HepG2 (cell line): ENCODE data around the gene HIVEP2. TPM values are rescaled to one million over a fixed set of nuclear protein-coding genes. Genes with fewer than 3 reads are reported as not detected.

Experiments used
- ATAC-seq: fragments of 200-7000 bp; cut with Tn5 transposase; 3 replicates; pipeline ENCODE4 v1.9.1; 2020; ENCODE audit warnings: mild to moderate bottlenecking, moderate library complexity
- BruUV-seq: library from RNA; stranded (reverse); fragments of 400-500 nt; replicated peaks from 2 replicates; lab custom pipeline; 2021; lab: Mats Ljungman, UMichigan
- CTCF ChIA-PET: fragments of 300-600 bp; formaldehyde crosslinking; extraction: SDS; loops from one replicate; lab custom pipeline; 2021; ENCODE audit warnings: low total read pairs, inconsistent platforms, low intra/inter-chr PET ratio; lab: Yijun Ruan, JAX
- POLR2A ChIA-PET: fragments of 350-600 bp; sonication (Branson Sonifier 250); formaldehyde crosslinking; loops from one replicate; lab custom pipeline; 2020; ENCODE audit warnings: antibody characterized with exemption, inconsistent platforms; lab: Yijun Ruan, JAX
- DNase-seq: peaks from one replicate; pipeline ENCODE4 v3.0.0-alpha.2; 2015; ENCODE audit warnings: low spot score
- FAIRE-seq: peaks from 3 replicates; lab custom pipeline; 2011; peaks lifted over from hg19 to GRCh38; lab: Jason Lieb, UNC
- H2AFZ ChIP-seq: one replicate; pipeline ENCODE4 v1.6.1; 2011; ENCODE audit warnings: low read length, inconsistent platforms
- H3K27ac ChIP-seq: fragments of 300-600 bp; 3 replicates; pipeline ENCODE4 v1.8.0; 2011; ENCODE audit warnings: mixed run types, mild to moderate bottlenecking, mixed read lengths, low read length, inconsistent platforms; ENCODE audit not compliant: insufficient read depth; ENCODE audit errors: extremely low read length
- H3K27me3 ChIP-seq, 2 experiments: fragments of 200-600 bp in 1 of 2; 2 replicates in 1 of 2; 3 replicates in 1 of 2; pipeline versions ENCODE4 v1.6.0 to v1.8.0; 2011; ENCODE audit warnings: low read length in 2 of 2, mild to moderate bottlenecking in 2 of 2, moderate library complexity in 2 of 2, inconsistent platforms in 1 of 2; ENCODE audit not compliant: insufficient read depth in 2 of 2, control insufficient read depth in 1 of 2
- H3K36me3 ChIP-seq, 2 experiments: fragments of 200-600 bp in 1 of 2; replicated peaks in 1 of 2; 2 replicates in 1 of 2; 3 replicates in 1 of 2; pipeline versions ENCODE4 v1.5.1 to v1.8.0; 2011; ENCODE audit warnings: low read length in 2 of 2, inconsistent platforms in 1 of 2; ENCODE audit not compliant: insufficient read depth in 2 of 2, control insufficient read depth in 1 of 2
- H3K4me1 ChIP-seq: 2 replicates; pipeline ENCODE4 v1.5.1; 2012; ENCODE audit warnings: low read length, inconsistent platforms; ENCODE audit not compliant: insufficient read depth
- H3K4me2 ChIP-seq: 2 replicates; pipeline ENCODE4 v1.6.0; 2011; ENCODE audit warnings: low read depth, low read length, inconsistent platforms
- H3K4me3 ChIP-seq, 3 experiments: fragments of 200-600 bp in 1 of 3; sonication (generic), shearing (Covaris generic) in 1 of 3; replicated peaks in 1 of 3; 2 replicates each; pipeline ENCODE4 v1.5.1; 2011 to 2016; ENCODE audit warnings: low read length in 3 of 3, inconsistent platforms in 2 of 3, low read depth in 2 of 3, mild to moderate bottlenecking in 2 of 3, control low read depth in 1 of 3, mixed read lengths in 1 of 3; ENCODE audit not compliant: insufficient read depth in 1 of 3
- H3K79me2 ChIP-seq: one replicate; pipeline ENCODE4 v1.6.1; 2011; ENCODE audit warnings: low read length, inconsistent platforms; ENCODE audit not compliant: insufficient read depth
- H3K9ac ChIP-seq: 2 replicates; pipeline ENCODE4 v1.6.0; 2011; ENCODE audit warnings: mild to moderate bottlenecking, low read depth, low read length, inconsistent platforms; ENCODE audit not compliant: insufficient read depth
- H3K9me3 ChIP-seq: 2 replicates; pipeline ENCODE4 v1.5.1; 2012; ENCODE audit warnings: mild to moderate bottlenecking, low read length
- H4K20me1 ChIP-seq: 2 replicates; pipeline ENCODE4 v1.6.0; 2011; ENCODE audit warnings: inconsistent platforms, mild to moderate bottlenecking, low read length, moderate library complexity; ENCODE audit not compliant: insufficient read depth
- CEBPG ChIP-seq: IDR thresholded peaks from 2 replicates; pipeline ENCODE4 v1.6.1; 2016
- FOXP1 ChIP-seq, 2 experiments: fragments of 450-650 bp in 1 of 2; IDR thresholded peaks; 2 replicates each; pipeline ENCODE4 v1.6.1; 2017 to 2018; ENCODE audit warnings: antibody characterized with exemption in 1 of 2
- NCOR1 ChIP-seq: fragments of 200-600 bp; sonication (generic); IDR thresholded peaks from 2 replicates; pipeline ENCODE4 v1.7.0; 2017; ENCODE audit warnings: antibody characterized with exemption, low read length, borderline replicate concordance
- POLR2G ChIP-seq: fragments of 200-400 bp; formaldehyde crosslinking; IDR thresholded peaks from 2 replicates; pipeline ENCODE4 v1.6.1; 2018; ENCODE audit warnings: mild to moderate bottlenecking, low read depth, low read length, moderate library complexity
- REST ChIP-seq, 2 experiments: IDR thresholded peaks; 2 replicates each; pipeline ENCODE4 v1.6.1; 2011 to 2012; ENCODE audit warnings: low read length in 2 of 2, borderline replicate concordance in 1 of 2, low read depth in 1 of 2, mild to moderate bottlenecking in 1 of 2, moderate library complexity in 1 of 2
- SMC3 ChIP-seq: IDR thresholded peaks from 2 replicates; pipeline ENCODE4 v1.6.1; 2011; ENCODE audit warnings: low read length, improper control_type of control experiment
- TBX2 ChIP-seq: sonication (generic); formaldehyde crosslinking; IDR thresholded peaks from 2 replicates; pipeline ENCODE4 v1.5.0; 2020; ENCODE audit warnings: missing genetic modification reagents, mild to moderate bottlenecking, borderline replicate concordance
- TFAP4 ChIP-seq: sonication (generic); IDR thresholded peaks from 2 replicates; pipeline ENCODE4 v1.6.1; 2016; ENCODE audit warnings: low read depth, borderline replicate concordance
- ZMYM4 ChIP-seq: sonication (generic); formaldehyde crosslinking; IDR thresholded peaks from 2 replicates; pipeline ENCODE4 v1.8.1; 2023; ENCODE audit warnings: mild to moderate bottlenecking, missing genetic modification reagents
- ZNF121 ChIP-seq: sonication (generic); formaldehyde crosslinking; IDR thresholded peaks from 2 replicates; pipeline ENCODE4 v1.5.0; 2020; ENCODE audit warnings: mild to moderate bottlenecking, missing genetic modification reagents
- ZNF142 ChIP-seq: sonication (generic); formaldehyde crosslinking; IDR thresholded peaks from 2 replicates; pipeline ENCODE4 v1.4.0; 2020; ENCODE audit warnings: missing genetic modification reagents
- ZNF746 ChIP-seq: sonication (generic); formaldehyde crosslinking; IDR thresholded peaks from 2 replicates; pipeline ENCODE4 v1.8.0; 2022; ENCODE audit warnings: mild to moderate bottlenecking, missing genetic modification reagents
- ZNF792 ChIP-seq: IDR thresholded peaks from 2 replicates; pipeline ENCODE4 v1.6.1; 2016
- WGBS: methylation state at CpG from one replicate; pipeline ENCODE4 v1.1.6; 2017; ENCODE audit warnings: low lambda C conversion rate; 5-methylcytosine and 5-hydroxymethylcytosine counted together
- in situ Hi-C: cut with HindIII; loops from 2 replicates; pipeline ENCODE4 v1.10.0; 2017; ENCODE audit warnings: low pct_unique_long_range_greater_than_20kb; ENCODE audit not compliant: extremely low pct_ligation_motif_present
- intact Hi-C: fragments of 100-400 bp; cut with micrococcal nuclease; formaldehyde crosslinking; loops from one replicate; pipeline ENCODE4 v1.10.0; 2022; ENCODE audit not compliant: unreplicated experiment
- polyA plus RNA-seq, 8 experiments: library from polyadenylated mRNA; depleted of rRNA in 3 of 8; stranded (reverse) in 7 of 8; unstranded in 1 of 8; fragments of >200 nt; fragmentation: Illumina TruSeq in 4 of 8; extraction: Trizol in 4 of 8; gene quantifications; 2 replicates each; pipeline versions ENCODE4 v1.2.1 to v1.2.3, GENCODE V29; 2011 to 2016; ENCODE audit warnings: low read depth in 4 of 8, missing spikeins in 1 of 8, mixed read lengths in 1 of 8; ENCODE audit not compliant: insufficient read depth in 1 of 8
- total RNA-seq, 5 experiments: library from RNA; depleted of rRNA; stranded (reverse); fragments of >200 nt; fragmentation: Illumina TruSeq; extraction: Trizol; gene quantifications; 2 replicates each; pipeline ENCODE4 v1.2.3, GENCODE V29; 2016; ENCODE audit warnings: low read depth in 1 of 5

HIVEP2 gene
- total and polyA plus RNA-seq, 2 of the 13 experiments (the other 11 are each of a cell fraction or from before 2014, with no cell fraction given), result 3.4 to 12.9 TPM

GRCh38 chr6:142868917-142869316, 76.1 kb downstream of the HIVEP2 start:
- no TSS peak for BruUV-seq
- Histone ChIP-seq H3K4me3 (peak overlapping the region in 2 of 3 experiments; percentile 15 to 17; a peak in 1 of 6 replicates), H4K20me1 (no peaks in the 10 kb centered on the region), H3K9me3 (no peaks in the 10 kb centered on the region), H3K27ac (peak overlapping the region; percentile 55), H3K79me2 (peaks cover 5% of the 10 kb centered on the region), H3K4me2 (peak overlapping the region; percentile 62), H3K36me3 (no peaks in the 10 kb centered on the region), H2AFZ (no peak overlapping the region), H3K9ac (no peak overlapping the region), H3K4me1 (peaks cover 66% of the 10 kb centered on the region), H3K27me3 (no peaks in the 10 kb centered on the region)
- ChIA-PET CTCF (no interaction called here), POLR2A (interaction anchor here (2.6 kb wide), 1 partner anchor 58 kb away, joined by 10 read pairs; no protein-coding TSS in a partner anchor)
- 49% methylated on average over 2 of the region's 2 CpGs for WGBS
- intact Hi-C loops, result loop anchor here (1.0 to 2.0 kb wide), 4 partner anchors 16 to 76 kb away; partner anchors contain the start of gene HIVEP2
- in situ Hi-C loops, result no loop called here
- FAIRE-seq (no peak), DNase-seq (peak; percentile 92), ATAC-seq (peak; percentile 68)
- no peak for TF ChIP-seq POLR2G
- TF ChIP-seq ZNF746 (CRISPR knock-in tag), result no peak
- no peak for TF ChIP-seq FOXP1 (IDR thresholded peaks at IDR 0.05)
- peak; percentile 88 for TF ChIP-seq FOXP1 (CRISPR knock-in tag; IDR thresholded peaks at IDR 0.05)
- TF ChIP-seq SMC3, result peak; percentile 23; the same call in 1 of the 2 replicates
- TF ChIP-seq TFAP4, result peak; percentile 56; the same call in 1 of the 2 replicates
- TF ChIP-seq CEBPG (CRISPR knock-in tag), result peak; percentile 85
- peak in 1 of 2 experiments; percentile 41; a peak in 1 of 4 replicates for TF ChIP-seq REST (IDR thresholded peaks at IDR 0.05; ENCODE audit: borderline replicate concordance in 1 of 2, low read depth in 1 of 2, low read length in 2 of 2)
- TF ChIP-seq ZMYM4, result peak; percentile 53; the same call in 1 of the 2 replicates
- peak; percentile 62; the same call in 1 of the 2 replicates for TF ChIP-seq ZNF792 (CRISPR knock-in tag)
- peak; percentile 71; the same call in 1 of the 2 replicates for TF ChIP-seq NCOR1
- TF ChIP-seq ZNF121 (CRISPR knock-in tag), result no peak
- no peak for TF ChIP-seq TBX2
- no peak for TF ChIP-seq ZNF142 (CRISPR knock-in tag)
